Measurements from ENCODE around the gene SMCP.

Gene SMCP, protein sequence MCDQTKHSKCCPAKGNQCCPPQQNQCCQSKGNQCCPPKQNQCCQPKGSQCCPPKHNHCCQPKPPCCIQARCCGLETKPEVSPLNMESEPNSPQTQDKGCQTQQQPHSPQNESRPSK

DNA sequence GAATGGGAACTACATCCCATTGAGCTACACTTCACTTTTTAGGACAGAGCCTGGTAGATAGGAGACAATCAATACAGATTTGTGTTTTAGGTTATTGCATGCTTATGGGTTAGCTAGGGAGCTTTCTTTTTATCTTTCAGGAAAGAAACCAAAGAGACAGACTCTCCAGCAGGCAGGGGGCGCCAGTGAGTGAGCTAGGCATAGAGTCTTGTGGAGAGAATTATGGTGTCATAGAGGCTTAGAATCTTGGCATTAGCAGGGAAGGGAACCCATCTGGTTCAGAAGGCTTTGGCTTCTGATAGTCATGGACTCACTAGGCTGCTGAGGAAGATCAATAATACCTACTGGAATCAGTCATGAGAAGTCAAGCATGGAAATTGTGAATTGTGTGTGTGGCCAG, at the start of gene SMCP:
Gene SMCP, plus strand, starts transcription at position 281 of the 400 bp plus-strand sequence. CDS start 6,101 bp downstream, outside the sequence.
- peak in 1 of 2 donors; percentile 14 for DNase-seq (ENCODE audit: low read depth in 2 of 2)

DNA sequence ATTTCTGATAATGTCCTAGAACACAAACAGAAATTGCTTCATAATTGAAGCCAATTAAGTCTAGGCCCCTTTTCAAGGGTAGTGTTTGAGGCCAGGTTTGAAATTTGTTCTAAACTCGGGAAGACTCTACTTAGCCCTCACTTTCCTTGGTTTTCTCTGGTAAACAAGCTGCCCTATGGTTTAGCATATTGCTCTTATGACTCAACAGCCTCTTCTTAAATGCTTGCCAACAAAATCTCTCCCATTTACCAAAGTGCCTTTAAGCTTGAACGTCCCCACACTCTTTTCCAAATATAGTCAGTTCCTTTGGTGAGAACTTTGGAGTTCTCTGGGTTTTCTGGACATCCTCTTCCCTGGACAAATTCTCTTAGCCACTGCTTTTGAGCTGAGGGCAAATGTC, 41.3 kb upstream of the SMCP start:
- DNase-seq (ENCODE audit: low read depth in 2 of 2), result no peak

DNA sequence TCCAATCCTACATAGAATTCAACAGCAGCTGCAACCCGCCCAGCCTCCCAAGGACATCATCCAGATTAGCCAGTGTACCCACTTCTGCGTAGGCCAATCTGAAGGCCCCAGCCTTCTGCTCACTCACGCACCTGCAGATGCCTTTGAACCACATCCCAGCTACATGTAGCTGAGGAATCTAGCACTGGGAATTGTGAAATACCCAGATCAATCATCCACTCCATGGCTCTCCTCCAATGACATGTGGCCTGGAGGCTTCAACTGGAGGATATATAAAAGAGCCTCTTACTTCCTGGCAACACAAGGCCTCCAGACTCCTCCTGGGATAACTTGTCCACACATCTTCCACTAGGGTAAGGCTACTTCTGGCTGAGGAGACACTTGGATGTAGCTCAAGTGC, 35.6 kb upstream of the SMCP start, which contains the start of gene LCE6A:
Gene LCE6A, plus strand, starts transcription at position 301 of the 400 bp plus-strand sequence. CDS start 665 bp downstream, outside the sequence.
- DNase-seq (ENCODE audit: low read depth in 2 of 2), result no peak

DNA sequence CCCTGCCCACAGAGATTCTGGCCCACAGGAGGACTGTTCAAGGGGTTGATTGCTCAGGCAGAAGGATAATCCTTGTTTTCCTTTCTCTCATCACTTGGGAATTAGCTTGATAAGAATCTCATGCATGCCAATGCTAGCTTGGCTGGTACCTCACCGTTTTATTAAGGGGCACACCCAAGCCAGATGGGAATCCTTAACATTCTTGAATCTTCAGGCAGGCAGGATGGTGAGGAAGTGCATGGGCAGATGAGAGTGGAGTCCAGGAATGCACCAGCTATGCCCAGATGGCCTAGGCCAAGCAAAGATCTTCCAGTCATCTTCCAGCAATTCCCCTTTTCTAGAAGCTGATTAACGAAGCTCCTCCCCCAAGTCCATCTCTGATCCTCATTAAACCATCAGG, 22.5 kb upstream of the SMCP start:
- no peak for DNase-seq (ENCODE audit: low read depth in 2 of 2)

DNA sequence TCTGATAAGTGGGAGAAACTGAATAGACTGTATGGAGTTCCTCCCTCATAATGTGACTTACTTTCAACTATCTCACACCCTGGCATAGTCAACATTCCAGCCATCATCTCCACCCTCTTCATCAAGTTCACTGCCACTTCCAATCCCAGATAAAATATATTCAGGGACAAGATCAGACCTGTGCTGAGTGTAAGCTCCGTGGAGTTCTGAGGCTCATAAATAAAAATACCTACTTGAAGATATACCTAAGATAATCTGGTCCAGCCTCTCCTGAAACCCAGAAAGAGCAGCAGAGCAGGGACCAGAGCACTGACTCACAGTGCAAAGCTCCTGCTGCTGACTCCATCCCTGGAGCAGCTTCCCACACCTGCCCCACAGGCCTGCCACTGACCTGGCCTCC, 20.1 kb upstream of the SMCP start:
- DNase-seq (ENCODE audit: low read depth in 2 of 2), result no peak

DNA sequence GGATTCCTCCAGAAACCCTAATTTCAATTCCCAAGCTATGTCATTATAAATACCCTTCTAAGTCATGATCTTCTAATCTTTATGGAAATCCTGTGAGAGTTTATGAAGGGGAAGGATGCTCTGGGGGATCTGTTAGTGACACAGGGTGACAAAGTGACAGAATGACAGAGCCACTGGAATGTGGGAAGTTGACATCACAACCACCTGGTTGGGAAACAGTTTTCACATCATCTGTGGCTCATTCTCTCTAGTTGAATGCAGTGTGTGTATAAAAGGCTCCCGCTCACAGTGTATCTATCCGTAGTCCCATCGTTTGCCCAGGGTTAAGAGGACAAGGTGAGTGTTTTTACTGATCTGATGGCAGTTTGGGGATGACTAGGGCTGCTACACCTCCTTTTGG, 18.4 kb upstream of the SMCP start, which contains the start of gene LCE7A:
Gene LCE7A, plus strand, starts transcription at position 301 of the 400 bp plus-strand sequence. CDS start 702 bp downstream, outside the sequence.
- no peak for DNase-seq (ENCODE audit: low read depth in 2 of 2)

DNA sequence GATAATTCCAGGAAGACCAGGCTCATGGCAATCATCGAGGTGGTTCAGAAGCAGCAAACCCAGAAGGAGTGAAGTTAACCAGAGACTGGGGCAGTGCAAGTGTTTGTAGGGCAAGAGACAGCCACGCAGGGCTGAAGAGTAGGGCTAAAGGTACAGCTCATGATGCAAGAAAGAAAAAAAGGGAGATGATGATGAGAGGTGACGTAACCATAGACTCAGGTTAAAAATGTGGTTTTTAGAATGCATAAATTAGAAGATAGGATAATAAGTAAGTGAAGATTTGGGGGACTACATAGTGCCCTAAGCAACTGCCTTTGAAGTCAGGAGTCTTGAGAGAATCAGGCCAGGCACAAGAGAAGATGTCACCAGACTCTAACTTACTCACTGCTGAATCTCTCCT, 18.0 kb upstream of the SMCP start:
- no peak for DNase-seq (ENCODE audit: low read depth in 2 of 2)

DNA sequence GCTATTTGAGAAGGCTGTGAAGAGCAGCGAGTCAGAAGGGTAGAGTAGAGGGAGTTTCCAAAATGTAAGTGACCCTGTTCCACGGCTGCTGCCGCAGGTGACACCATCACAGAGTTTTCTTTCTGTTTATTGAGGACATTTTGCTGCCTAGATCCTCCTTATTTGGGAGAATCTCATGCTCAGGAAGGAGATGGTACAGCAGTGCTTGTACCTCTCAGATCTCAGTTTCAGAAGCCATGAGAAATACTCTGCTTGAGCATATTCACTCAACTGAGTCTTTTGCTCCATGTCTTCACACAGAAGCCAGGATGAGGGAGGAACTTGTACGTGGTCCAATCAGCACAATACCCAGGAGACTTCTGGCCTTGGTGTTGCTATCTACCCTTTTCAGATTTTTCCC, 16.7 kb upstream of the SMCP start:
- DNase-seq (ENCODE audit: low read depth in 2 of 2), result no peak

DNA sequence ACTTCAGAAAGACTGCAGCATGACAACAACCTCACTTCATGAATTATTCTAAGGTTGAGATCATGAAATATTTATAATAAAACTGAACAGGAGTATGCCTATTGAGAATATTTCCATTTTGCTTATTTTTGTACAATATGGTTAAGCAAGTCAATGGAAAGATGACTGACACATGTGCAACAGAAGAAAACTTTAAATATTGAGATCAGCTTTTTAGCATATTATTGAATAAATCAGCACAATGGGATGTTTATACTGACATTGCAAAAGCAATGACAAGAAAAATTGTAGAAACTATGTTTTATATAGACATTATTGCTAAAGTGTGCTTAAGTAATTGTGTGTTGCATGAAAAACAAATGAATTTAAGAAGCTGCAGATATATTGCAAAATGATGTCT, 13.7 kb upstream of the SMCP start:
- DNase-seq (ENCODE audit: low read depth in 2 of 2), result no peak

DNA sequence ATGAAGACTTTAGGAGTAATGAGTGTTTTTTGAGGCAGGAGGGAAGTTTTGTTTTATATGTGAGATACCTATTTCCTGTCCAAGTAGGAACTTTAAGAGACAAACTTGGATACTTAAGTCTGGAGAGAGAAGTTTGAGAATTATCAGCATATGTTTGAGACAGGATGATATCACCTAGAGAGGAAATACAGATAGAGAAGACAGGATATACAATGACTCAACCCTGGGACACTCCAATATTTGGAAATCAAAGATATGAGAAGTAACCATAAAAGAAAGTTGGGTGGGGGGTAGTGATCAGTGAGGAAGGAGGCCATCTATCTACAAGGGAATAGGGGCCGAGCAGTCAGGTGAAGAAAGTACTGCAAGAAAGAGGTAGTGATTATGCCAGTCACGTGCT, 11.8 kb upstream of the SMCP start:
- no peak for DNase-seq (ENCODE audit: low read depth in 2 of 2)

DNA sequence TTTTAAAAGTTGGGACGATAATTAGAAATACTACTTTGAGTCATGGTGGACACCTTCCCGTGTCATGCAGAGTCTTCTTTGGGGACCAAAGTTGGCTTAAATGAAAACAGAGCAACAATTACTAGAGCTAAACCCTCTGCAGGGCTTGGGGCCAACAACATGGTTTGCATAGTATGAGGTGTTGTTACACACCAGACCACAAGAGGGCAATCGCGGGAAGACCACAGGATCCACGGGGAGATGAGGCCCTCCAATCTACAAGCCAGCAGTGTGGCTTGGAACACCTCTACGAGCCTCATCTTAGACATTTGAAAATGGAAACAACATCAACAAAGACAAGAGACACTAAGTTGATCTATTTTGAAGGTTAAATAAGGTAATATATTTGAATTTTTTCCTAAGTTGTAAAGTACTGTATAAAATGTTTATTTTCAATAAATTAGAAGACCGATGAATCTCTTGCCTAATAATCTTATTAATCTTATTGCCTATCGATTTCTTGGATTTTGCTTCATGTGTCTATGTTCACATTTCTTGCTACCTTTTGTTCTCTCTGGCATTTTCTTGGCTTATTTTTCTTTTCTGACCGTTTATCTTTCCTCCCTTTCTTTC, 8.2 kb upstream of the SMCP start:
- DNase-seq (ENCODE audit: low read depth in 2 of 2), result peak; percentile 39 to 51

DNA sequence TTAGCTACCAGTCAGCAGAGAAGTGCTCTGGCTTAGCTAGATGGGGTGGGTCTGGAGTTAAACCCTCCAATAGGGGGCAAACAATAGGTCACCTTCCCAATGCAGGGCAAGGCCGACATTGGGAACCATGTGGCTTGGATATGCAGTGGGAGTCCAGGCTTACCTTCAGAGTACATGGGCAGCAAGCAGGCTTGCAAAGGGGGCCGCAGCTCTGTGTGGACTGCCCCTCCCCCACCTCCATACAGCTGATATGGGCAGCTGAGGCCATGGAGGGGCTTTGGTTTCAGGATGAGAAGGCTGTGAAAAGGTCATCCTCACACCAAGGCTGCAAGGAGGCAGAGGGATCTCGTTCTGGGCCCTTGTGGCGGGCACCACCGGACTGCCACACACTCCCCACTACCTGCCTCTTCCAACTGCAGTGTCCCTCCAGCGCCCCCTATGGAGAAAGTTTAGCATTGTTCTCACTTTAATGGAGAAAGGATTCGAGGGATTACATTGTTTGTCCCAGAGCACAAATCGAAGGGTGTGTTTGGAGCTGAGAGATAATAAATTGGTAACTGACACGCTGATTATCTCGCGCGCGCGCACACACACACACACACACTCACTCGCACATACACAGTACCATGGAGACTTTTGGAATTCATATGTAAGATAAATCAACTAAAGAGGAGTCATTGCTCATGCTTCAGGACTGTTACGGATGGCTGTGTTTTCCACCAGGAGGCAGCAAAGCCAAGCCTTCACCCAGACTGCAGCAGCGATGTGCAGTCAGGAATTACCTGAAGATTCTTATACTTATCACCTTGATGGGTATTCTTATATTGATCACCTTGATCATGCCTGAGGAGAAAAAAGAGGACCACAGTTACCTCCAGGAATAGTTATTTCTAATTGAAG, 7.0 kb upstream of the SMCP start:
- no peak for DNase-seq (ENCODE audit: low read depth in 2 of 2)

DNA sequence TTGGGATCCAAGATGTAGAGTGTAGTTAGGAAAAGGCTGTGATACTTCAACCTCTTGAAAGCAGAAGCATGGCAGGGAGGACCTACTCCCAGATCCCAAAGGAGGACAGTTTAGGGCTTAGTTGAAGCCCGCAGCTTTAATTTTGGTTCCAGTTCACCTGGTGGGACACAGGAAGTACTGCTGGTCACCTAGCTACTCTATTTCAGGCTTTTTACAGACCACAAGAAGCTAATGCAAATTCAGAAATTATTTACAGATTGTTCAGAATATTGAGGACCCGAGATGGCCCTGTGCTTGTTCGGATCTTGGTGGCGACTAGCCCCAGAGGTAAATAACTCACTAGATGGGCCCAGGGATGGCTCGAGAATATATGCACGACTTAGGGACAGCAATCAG, 6.4 kb upstream of the SMCP start:
- no peak for DNase-seq (ENCODE audit: low read depth in 2 of 2)

DNA sequence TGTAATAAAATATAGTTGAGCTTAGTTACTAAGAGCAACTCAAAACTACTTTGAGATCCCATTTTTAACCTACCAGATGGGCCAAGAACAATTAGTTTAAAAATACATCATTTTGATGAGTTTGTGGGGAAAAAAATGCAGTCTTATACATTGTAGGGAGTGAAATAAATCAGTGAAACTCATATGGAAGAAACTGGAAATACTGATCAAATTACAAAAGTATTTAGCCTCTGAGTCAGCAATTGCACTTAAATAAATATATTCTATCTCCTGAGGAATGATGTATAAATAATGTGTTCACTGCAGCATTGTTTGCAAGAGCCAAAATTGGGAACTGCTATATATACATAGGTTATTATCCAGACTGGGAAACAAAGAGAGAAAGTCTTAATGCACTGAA, 4.6 kb upstream of the SMCP start:
- no peak for DNase-seq (ENCODE audit: low read depth in 2 of 2)

DNA sequence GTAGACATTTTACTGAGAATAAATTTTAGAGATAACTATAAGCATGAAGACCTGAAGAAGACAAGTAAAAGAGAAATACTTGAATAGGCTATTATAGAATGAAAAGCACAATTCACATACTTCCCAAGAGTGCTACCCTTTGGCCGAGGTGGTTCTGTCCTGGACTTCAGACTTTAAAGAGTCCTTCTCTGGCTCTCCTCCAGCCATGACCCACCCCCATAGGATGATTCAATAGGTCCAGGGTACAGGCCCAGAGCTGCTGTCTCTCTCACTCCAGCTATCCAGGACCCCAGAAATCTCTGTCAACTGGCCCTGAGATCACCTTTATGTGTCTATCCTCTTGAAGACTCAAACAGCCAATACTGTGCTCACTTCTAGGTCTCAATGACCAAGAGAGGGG, 1.3 kb upstream of the SMCP start:
- DNase-seq (ENCODE audit: low read depth in 2 of 2), result no peak

DNA sequence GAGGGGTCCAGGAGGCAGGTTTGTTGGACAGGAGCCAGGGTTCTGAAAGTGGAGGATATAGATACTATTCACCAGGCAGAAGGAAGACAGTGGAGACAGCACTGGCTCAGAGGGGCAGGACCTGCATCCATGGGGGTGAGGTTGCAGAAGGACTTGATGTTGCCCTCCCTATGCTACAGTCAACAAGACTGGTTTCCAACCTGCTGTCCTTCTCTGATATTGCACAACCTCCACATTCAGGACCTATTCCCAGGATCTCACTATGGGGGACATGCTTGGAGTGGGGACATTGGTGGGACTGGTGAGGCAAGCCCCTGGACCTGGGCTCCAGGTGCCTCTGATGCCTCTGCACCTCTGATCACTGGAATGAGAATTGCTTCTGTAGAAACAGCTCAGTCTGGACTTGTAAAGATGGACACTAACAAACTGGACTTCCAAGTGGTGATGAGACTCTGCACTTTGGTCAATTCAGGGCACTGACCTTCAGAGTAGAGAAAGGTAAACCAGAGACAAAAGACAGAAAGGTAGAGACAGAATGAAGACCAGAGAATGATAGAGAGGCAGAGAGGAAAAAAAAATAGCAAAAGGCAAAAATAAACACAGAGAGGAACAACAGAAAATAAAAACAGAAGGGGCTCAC, 1.6 kb downstream of the SMCP start:
- DNase-seq (ENCODE audit: low read depth in 2 of 2), result no peak

DNA sequence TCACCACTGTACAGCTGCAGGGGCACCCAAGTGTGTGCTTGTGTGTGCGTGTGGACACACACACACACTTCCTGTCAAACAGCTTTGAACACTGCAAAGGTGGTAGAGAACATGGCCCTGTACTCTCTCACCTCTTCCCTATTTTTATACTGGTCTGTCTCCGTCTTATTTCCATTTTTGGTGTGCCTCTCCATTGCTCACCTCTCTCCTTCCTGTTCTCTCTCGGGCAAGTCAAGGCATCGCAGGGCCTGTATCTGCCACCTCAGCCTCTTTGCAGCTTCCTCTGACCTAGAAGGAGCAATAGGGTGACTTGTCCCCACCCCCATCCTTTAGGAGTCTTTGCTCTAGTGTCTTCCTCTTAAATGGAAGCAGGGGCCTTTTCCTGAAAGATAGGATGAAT, 2.2 kb downstream of the SMCP start:
- no peak for DNase-seq (ENCODE audit: low read depth in 2 of 2)

DNA sequence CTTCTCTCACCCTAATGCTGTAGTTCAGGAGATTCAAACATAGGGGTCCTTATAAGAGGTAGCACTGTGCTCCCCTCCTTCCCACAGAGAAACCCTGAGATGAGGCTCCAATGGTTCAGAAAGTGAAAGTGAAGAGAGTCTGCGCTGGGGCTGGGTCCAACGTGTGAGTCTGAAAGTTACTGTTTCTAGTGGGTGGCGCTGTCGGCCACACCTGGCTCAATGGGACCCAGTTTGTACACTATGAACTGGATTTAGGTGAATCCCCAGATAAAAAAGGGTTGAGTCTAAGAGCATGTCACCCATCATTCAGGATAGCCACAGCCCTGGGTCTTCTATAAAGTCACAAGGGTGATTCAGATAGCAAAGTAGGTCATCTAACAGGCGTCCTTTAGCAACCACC, 2.8 kb downstream of the SMCP start:
- no peak for DNase-seq (ENCODE audit: low read depth in 2 of 2)

DNA sequence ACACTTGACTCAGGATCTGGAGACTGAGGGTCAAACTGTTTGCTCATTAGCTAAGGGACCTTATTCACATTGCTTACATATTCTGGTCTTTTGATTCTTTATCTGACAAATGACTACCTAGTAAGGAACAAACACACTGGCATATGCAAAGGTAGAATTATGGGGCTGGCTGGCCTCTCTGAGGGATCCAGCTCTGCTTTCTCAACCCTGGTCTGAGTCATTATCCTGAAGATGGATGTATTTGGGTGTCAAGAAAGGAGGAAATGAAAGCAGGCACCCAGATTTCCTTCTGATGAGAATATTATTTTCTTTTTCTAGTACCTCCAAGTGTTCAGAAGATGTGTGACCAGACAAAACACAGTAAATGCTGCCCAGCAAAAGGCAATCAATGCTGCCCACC, 6.0 kb downstream of the SMCP start:
- DNase-seq (ENCODE audit: low read depth in 2 of 2), result no peak

DNA sequence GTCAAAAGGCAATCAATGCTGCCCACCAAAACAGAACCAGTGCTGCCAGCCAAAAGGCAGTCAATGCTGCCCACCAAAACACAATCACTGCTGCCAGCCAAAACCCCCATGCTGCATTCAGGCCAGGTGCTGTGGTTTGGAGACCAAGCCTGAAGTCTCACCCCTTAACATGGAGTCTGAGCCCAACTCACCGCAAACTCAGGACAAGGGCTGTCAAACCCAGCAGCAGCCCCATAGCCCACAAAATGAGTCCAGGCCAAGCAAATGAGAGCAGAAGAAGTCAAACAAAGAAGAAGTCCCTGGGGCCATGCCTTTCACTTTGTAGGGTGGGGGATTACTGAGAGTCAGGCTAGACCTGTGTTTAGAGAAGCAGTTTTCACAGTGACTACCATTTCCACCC, 6.4 kb downstream of the SMCP start:
- DNase-seq (ENCODE audit: low read depth in 2 of 2), result no peak

DNA sequence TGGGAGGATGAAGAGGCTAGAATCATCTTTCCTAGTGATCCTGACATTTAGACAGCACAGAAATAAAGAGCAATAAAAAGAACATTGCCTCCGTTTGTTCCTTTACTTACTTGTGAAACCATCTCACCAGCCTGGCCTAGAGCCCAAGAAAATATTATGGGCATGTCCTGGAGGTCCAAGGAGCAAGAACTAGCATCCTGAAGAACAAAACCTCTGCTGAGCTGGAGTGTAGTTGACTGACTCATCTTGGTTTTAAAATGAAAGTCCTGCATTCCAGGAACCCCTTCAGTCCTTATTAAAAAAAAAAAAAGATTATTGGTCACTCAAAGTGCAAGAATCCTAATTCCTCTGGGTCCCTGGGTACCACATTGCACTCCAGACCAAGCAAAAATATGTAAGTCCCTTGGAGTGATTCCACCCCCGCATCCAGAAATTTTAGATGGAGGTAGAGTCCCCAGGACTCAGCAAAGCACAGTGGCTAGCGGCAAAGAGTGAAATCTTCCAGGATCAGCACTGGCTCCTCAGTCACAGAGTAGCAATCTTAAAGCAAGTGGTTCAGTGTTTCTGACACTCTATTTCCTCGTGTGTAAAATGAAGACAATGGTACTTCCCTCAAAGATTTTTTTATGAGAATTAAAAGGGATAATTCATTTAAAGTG, 7.0 kb downstream of the SMCP start:
- no peak for DNase-seq (ENCODE audit: low read depth in 2 of 2)

DNA sequence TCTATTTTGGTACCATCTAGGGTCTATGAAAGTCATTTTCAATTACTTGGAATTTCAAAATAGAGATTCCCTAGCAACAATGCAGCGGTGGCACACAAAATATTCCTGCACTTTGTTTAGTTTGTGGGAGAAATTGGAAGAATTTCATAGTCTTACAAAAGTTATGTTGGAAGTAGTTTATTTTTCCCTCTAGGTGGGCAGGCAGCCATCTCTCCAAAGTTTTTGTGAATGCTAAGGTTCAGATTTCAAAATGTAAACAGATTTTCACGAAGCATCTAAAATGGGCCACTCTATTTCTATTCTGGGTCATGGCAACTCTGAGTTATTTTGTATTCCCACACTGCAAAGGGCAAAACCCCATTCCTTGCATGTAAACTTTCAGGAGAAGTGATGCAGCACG, 8.0 kb downstream of the SMCP start:
- no peak for DNase-seq (ENCODE audit: low read depth in 2 of 2)

Data from activated CD4-positive, alpha-beta T cell treated with anti-CD3 and anti-CD28 coated beads for 24 hours (primary cell).